ENCODE measurements around the gene AHCYL1.

Gene AHCYL1

DNA sequence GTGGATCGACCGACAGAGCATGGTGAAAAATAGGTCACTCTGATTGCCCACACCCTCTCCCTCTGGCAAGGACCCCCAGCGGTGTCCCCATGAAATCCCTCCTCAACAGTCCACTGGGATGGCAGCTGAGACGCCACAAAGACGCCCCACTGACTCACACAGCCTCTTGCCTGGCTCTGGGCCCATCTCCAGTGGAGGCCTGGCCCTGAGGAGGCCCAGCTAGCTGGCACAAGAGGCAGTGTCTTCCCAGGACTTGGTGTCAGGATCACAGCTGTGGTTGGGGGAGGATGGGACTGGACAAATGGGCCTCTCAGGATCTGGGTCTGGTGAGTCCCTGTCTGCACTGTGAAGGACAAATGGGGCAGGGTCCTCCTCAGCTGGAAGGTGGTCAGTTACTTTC, 81.3 kb downstream of the AHCYL1 start:
- DNase-seq: no peak

DNA sequence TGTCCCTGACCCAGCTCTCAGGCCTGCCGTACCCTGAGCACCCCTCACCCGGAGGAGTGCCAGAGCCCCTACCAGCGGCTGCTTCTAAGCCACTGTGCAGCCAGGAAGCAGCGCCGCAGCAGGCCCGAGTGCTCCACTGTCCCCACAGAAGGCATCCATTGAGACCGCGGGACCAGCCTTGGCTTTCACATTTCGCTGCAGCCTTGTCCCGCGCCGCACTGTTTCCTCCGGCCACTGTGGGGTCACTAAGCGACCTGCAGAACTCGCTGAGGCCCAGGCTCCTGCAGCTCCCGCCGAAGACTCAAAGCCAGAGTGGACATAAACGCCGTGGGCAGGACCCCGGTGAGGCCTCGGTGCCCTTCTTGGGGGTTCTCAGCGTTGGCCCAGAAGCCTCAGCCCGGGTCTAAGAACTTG, 82.9 kb downstream of the AHCYL1 start:
- DNase-seq: no peak

- no peak for DNase-seq
Measured at GRCh38 chr1:110067893-110068645, 83.5 kb downstream of the AHCYL1 start.

GRCh38 chr1:110068646-110069403, 84.3 kb downstream of the AHCYL1 start:
- no peak for DNase-seq

DNA sequence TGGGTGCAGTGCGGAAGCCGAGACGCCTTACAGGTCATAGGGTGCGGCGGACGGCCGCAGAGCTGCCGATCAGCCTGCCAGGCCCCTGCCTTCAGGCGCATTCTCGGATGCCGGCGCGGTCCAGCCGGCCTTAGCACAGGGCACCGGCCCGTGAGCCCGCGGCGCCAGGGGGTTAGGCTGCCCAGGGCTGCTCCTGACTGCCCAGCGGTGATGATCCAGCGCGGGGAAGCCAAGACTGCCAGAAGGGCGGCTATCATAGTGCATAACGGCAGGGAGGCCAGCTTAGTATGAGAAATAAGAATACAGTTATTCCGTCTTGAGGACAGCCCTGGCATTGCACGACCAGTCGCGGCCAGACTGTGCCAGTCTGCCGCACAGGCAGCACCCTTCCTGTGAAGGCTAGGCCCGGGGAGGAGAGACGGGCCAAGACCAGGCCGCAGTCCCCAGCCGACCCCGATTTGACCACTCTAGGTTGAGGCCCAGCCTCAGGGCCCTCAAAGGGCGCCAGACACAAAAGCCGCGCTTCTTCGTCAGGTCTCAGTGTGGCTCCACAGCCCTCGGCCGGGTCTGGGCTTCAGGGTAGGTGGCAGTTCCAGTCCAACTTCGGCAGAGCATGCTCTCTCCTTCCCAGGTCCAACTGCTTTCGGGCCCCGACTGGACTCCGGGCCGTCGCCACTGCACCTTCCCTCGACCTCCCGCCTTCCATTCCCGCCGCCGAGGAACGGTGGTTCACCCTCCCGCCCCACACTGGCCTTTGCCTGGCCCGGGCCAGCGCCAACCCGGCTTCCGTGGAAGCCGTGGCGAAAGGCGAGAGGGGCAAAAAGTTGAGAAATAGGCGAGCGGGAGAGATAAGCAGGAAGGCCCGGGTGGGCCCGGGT, 85.1 kb downstream of the AHCYL1 start:
- no peak for DNase-seq

DNA sequence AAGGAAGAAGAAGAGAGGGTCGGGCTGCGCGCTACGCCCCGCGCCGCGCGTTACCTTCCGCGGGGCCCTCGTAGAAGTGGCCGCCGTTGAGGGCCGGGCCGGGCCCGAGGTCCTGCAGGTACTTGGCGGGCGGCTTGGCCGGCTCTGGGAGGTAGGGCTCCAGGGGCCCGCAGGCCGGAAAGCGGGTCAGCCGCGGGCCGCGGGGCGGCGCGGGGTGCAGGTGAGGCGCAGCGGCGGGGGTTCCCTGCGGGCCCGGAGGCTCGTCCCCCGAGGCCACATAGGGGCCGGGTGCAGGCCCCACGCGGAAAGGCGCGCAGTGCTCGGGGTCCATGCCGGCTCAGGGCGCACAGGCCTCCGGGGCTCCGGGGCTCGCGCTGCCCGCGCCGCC, 85.7 kb downstream of the AHCYL1 start:
- DNase-seq: no peak

DNA sequence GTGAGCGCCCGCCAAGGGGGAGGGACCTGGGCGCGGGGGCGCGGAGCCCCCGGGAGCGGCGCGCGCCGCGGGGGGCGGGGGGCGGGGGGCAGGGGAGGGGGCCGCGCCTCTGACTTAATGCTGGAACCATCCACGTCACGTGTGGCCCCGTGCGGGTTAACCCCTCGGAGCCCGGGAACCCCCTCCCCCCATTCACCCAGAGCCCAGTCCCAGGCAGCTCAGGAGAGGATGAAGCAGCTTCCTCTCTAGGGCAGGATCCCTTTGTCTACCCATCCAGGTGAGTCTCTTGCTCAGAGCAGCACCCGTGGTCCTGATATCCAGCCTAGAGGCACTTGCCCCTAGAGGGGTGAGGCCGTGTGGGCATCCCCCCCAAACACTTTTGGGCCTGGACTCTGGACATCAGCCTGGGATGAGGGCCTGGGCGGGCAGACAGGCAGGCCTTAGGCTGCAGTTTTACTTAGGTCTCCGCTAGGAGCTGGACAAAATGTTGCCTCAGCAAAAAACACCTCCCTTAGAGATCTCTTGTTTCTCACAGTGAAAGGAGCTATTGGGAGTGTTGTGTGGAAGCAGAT, 86.2 kb downstream of the AHCYL1 start, which contains the start of gene ALX3:
Gene ALX3, minus strand, starts transcription at position 2 of the 572 bp plus-strand sequence. CDS start 60 bp downstream, outside the sequence.
- DNase-seq: no peak

All from NCI-H1694 (cell line).